Keratinocyte (primary cell): ENCODE measurements around the gene SPRED1. TPM values are rescaled to one million over a fixed set of nuclear protein-coding genes. Genes with fewer than 3 reads are reported as not detected.

Source experiments
- DNase-seq: peaks from one replicate; pipeline ENCODE4 v3.0.0-alpha.2; 2011; ENCODE audit warnings: low read depth, missing footprints, low spot score
- FAIRE-seq: peaks from 2 replicates; lab custom pipeline; 2011; peaks lifted over from hg19 to GRCh38; lab: Jason Lieb, UNC
- H2AFZ ChIP-seq: 2 replicates; pipeline ENCODE4 v1.6.0; 2012; ENCODE audit warnings: low read length, control low read depth, inconsistent platforms; ENCODE audit not compliant: control insufficient read depth
- H3K27ac ChIP-seq: 2 replicates; pipeline ENCODE4 v1.5.1; 2011; ENCODE audit warnings: low read length; ENCODE audit not compliant: control insufficient read depth, insufficient read depth
- H3K27me3 ChIP-seq: 3 replicates; pipeline ENCODE4 v1.6.0; 2011; ENCODE audit warnings: low read length; ENCODE audit not compliant: control insufficient read depth, insufficient read depth; ENCODE audit errors: extremely low read depth
- H3K36me3 ChIP-seq, 2 experiments: 2 replicates in 1 of 2; 3 replicates in 1 of 2; pipeline ENCODE4 v1.5.1; 2011; ENCODE audit warnings: low read length in 2 of 2, mild to moderate bottlenecking in 1 of 2; ENCODE audit not compliant: control insufficient read depth in 2 of 2, insufficient read depth in 2 of 2; ENCODE audit errors: extremely low read depth in 1 of 2
- H3K4me1 ChIP-seq: 3 replicates; pipeline ENCODE4 v1.5.1; 2011; ENCODE audit warnings: low read length; ENCODE audit not compliant: control insufficient read depth, insufficient read depth; ENCODE audit errors: extremely low read depth
- H3K4me2 ChIP-seq: 3 replicates; pipeline ENCODE4 v1.6.0; 2011; ENCODE audit warnings: low read depth, low read length; ENCODE audit not compliant: control insufficient read depth, insufficient read depth; ENCODE audit errors: extremely low read depth
- H3K4me3 ChIP-seq, 3 experiments: fragments of 200-600 bp in 1 of 3; sonication (generic) in 1 of 3; 2 replicates in 2 of 3; 3 replicates in 1 of 3; pipeline ENCODE4 v1.5.1; 2011 to 2016; ENCODE audit warnings: low read length in 3 of 3, mild to moderate bottlenecking in 3 of 3, control low read depth in 2 of 3, inconsistent platforms in 1 of 3, low read depth in 1 of 3, mixed read lengths in 1 of 3, mixed run types in 1 of 3, moderate library complexity in 1 of 3; ENCODE audit not compliant: control insufficient read depth in 2 of 3, insufficient read depth in 2 of 3; ENCODE audit errors: extremely low read depth in 1 of 3
- H3K79me2 ChIP-seq: 2 replicates; pipeline ENCODE4 v1.6.0; 2012; ENCODE audit warnings: low read length; ENCODE audit not compliant: control insufficient read depth, insufficient read depth
- H3K9ac ChIP-seq: 3 replicates; pipeline ENCODE4 v1.6.0; 2011; ENCODE audit warnings: low read length; ENCODE audit not compliant: control insufficient read depth, insufficient read depth; ENCODE audit errors: extremely low read depth
- H3K9me1 ChIP-seq: 3 replicates; pipeline ENCODE4 v1.6.0; 2011; ENCODE audit warnings: low read length; ENCODE audit not compliant: control insufficient read depth, insufficient read depth; ENCODE audit errors: extremely low read depth
- H3K9me3 ChIP-seq: 2 replicates; pipeline ENCODE4 v1.5.1; 2012; ENCODE audit warnings: low read depth, low read length; ENCODE audit not compliant: control insufficient read depth
- H4K20me1 ChIP-seq: 3 replicates; pipeline ENCODE4 v1.6.0; 2011; ENCODE audit warnings: low read length; ENCODE audit not compliant: control insufficient read depth, insufficient read depth; ENCODE audit errors: extremely low read depth
- CTCF ChIP-seq, 3 experiments: IDR thresholded peaks in 1 of 3; conservative IDR thresholded peaks in 1 of 3; optimal IDR thresholded peaks in 1 of 3; 2 replicates in 2 of 3; 3 replicates in 1 of 3; pipeline versions ENCODE3 to v1.5.1; 2011; ENCODE audit warnings: low read length in 3 of 3, mild to moderate bottlenecking in 3 of 3, moderate library complexity in 2 of 3, control low read depth in 1 of 3, inconsistent platforms in 1 of 3; ENCODE audit not compliant: insufficient read depth in 2 of 3; ENCODE audit errors: extremely low read depth in 1 of 3
- EZH2 ChIP-seq: IDR thresholded peaks from one replicate; pipeline ENCODE4 v1.6.1; 2012; ENCODE audit warnings: inconsistent platforms, mild to moderate bottlenecking, low read length, moderate library complexity
- dilution Hi-C: fragments of 300-500 bp; cut with MboI; formaldehyde crosslinking; loops from one replicate; pipeline ENCODE4 v1.7.0; 2020; ENCODE audit warnings: low sequenced_read_pairs; ENCODE audit not compliant: extremely low pct_ligation_motif_present
- polyA plus RNA-seq, 5 experiments: library from polyadenylated mRNA; depleted of rRNA in 3 of 5; stranded (reverse) in 3 of 5; stranded (forward) in 1 of 5; unstranded in 1 of 5; fragments of >200 nt; gene quantifications; 1 replicate in 1 of 5; 2 replicates in 3 of 5; 3 replicates in 1 of 5; pipeline versions ENCODE4 v1.2.1 to v1.2.3, GENCODE V29; 2011 to 2012; ENCODE audit warnings: missing spikeins in 2 of 5, low read depth in 1 of 5, low replicate concordance in 1 of 5

The SPRED1 gene
- polyA plus RNA-seq, 1 donor (not counting 4 experiments of a cell fraction or from before 2014, with no cell fraction given): 11.5 TPM

- H2AFZ ChIP-seq: no peak overlapping the region
- dilution Hi-C loops: no loop called here
- no peak for DNase-seq
- H3K9ac ChIP-seq: no peak overlapping the region
- H3K27me3 ChIP-seq: peaks cover 3% of the 10 kb centered on the region
- peaks cover 12% of the 10 kb centered on the region for H3K4me1 ChIP-seq
- H3K9me3 ChIP-seq: no peaks in the 10 kb centered on the region
- no peak overlapping the region for H3K27ac ChIP-seq
- H3K4me2 ChIP-seq: no peak overlapping the region
- H3K9me1 ChIP-seq: no peaks in the 10 kb centered on the region
- no peak for FAIRE-seq
- H3K79me2 ChIP-seq: no peaks in the 10 kb centered on the region
- no peaks in the 10 kb centered on the region for H3K36me3 ChIP-seq
- TF ChIP-seq EZH2 (no peak), CTCF (optimal IDR thresholded peaks at IDR 0.05 in 1 of 3, IDR thresholded peaks at IDR 0.05 in 1 of 3, conservative IDR thresholded peaks at IDR 0.05 in 1 of 3; ENCODE audit: extremely low read depth in 1 of 3, insufficient read depth in 2 of 3, low read length in 3 of 3) (no peak)
- H3K4me3 ChIP-seq: no peak overlapping the region
- no peaks in the 10 kb centered on the region for H4K20me1 ChIP-seq
Observed at GRCh38 chr15:38401106-38401505, 148.5 kb downstream of the SPRED1 start.

- dilution Hi-C loops: no loop called here
- no peaks in the 10 kb centered on the region for H3K9me3 ChIP-seq
- FAIRE-seq (no peak), DNase-seq (no peak)
- H3K9ac ChIP-seq: no peak overlapping the region
- no peaks in the 10 kb centered on the region for H3K36me3 ChIP-seq
- H3K4me3 ChIP-seq: no peak overlapping the region
- no peaks in the 10 kb centered on the region for H3K79me2 ChIP-seq
- peaks cover 8% of the 10 kb centered on the region for H3K27me3 ChIP-seq
- H2AFZ ChIP-seq: no peak overlapping the region
- TF ChIP-seq CTCF (optimal IDR thresholded peaks at IDR 0.05 in 1 of 3, IDR thresholded peaks at IDR 0.05 in 1 of 3, conservative IDR thresholded peaks at IDR 0.05 in 1 of 3; ENCODE audit: extremely low read depth in 1 of 3, insufficient read depth in 2 of 3, low read length in 3 of 3) (no peak), EZH2 (no peak)
- no peak overlapping the region for H3K4me2 ChIP-seq
- H4K20me1 ChIP-seq: no peaks in the 10 kb centered on the region
- no peaks in the 10 kb centered on the region for H3K9me1 ChIP-seq
- H3K4me1 ChIP-seq: peaks cover 12% of the 10 kb centered on the region
- H3K27ac ChIP-seq: no peak overlapping the region
Observed at GRCh38 chr15:38401701-38402100, 149.1 kb downstream of the SPRED1 start.
